HepG2 (cell line): ENCODE measurements around the gene THOC1. TPM values are rescaled to one million over a fixed set of nuclear protein-coding genes. Genes with fewer than 3 reads are reported as not detected.

ENCODE experiments used
- ESRRA ChIP-seq: sonication (generic); formaldehyde crosslinking; IDR thresholded peaks from 2 replicates; pipeline ENCODE4 v1.5.1; 2020; ENCODE audit warnings: mild to moderate bottlenecking, low read depth, missing genetic modification reagents
- HNF4A ChIP-seq: sonication (generic); formaldehyde crosslinking; IDR thresholded peaks from 2 replicates; pipeline ENCODE4 v1.4.0; 2020; ENCODE audit warnings: missing genetic modification reagents
- MTA1 ChIP-seq: sonication (generic); formaldehyde crosslinking; IDR thresholded peaks from 2 replicates; pipeline ENCODE4 v1.4.0; 2020; ENCODE audit warnings: missing genetic modification reagents, mild to moderate bottlenecking, borderline replicate concordance
- MXD4 ChIP-seq: IDR thresholded peaks from 2 replicates; pipeline ENCODE4 v1.6.1; 2016; ENCODE audit warnings: mild to moderate bottlenecking, missing biosample characterization, missing genetic modification reagents
- NFYC ChIP-seq: IDR thresholded peaks from 2 replicates; pipeline ENCODE4 v1.6.1; 2016; ENCODE audit warnings: missing genetic modification reagents, missing compliant biosample characterization
- NR3C1 ChIP-seq: sonication (generic); formaldehyde crosslinking; IDR thresholded peaks from 2 replicates; pipeline ENCODE4 v1.4.0; 2020; ENCODE audit warnings: missing genetic modification reagents
- RAD51 ChIP-seq: fragments of 450-650 bp; IDR thresholded peaks from 2 replicates; pipeline ENCODE4 v1.6.1; 2016; ENCODE audit warnings: borderline replicate concordance
- RFX3 ChIP-seq: IDR thresholded peaks from 2 replicates; pipeline ENCODE4 v1.6.1; 2016; ENCODE audit warnings: missing biosample characterization, missing genetic modification reagents
- RNF2 ChIP-seq: fragments of 450-650 bp; conservative IDR thresholded peaks from 2 replicates; pipeline ENCODE4 v1.6.1; 2016; ENCODE audit warnings: low read depth
- TCF7 ChIP-seq: sonication (generic); IDR thresholded peaks from 2 replicates; pipeline ENCODE4 v1.6.1; 2016; ENCODE audit warnings: antibody characterized with exemption, low read depth
- THYN1 ChIP-seq: sonication (generic); formaldehyde crosslinking; IDR thresholded peaks from 2 replicates; pipeline ENCODE4 v1.8.1; 2023; ENCODE audit warnings: low read depth, mild to moderate bottlenecking, moderate library complexity, missing genetic modification reagents, borderline replicate concordance
- ZNF10 ChIP-seq: sonication (generic); formaldehyde crosslinking; IDR thresholded peaks from 2 replicates; pipeline ENCODE4 v1.4.0; 2020; ENCODE audit warnings: mild to moderate bottlenecking, low read depth, missing genetic modification reagents, borderline replicate concordance
- ZNF329 ChIP-seq: sonication (generic); formaldehyde crosslinking; IDR thresholded peaks from 2 replicates; pipeline ENCODE4 v1.9.0; 2021; ENCODE audit warnings: low read depth, mild to moderate bottlenecking, missing genetic modification reagents
- ZNF335 ChIP-seq: sonication (generic); formaldehyde crosslinking; IDR thresholded peaks from 2 replicates; pipeline ENCODE4 v1.4.0; 2020; ENCODE audit warnings: missing genetic modification reagents
- ZNF557 ChIP-seq: sonication (generic); formaldehyde crosslinking; IDR thresholded peaks from 2 replicates; pipeline ENCODE4 v1.4.0; 2020; ENCODE audit warnings: missing genetic modification reagents
- ZNF558 ChIP-seq: sonication (generic); formaldehyde crosslinking; IDR thresholded peaks from 2 replicates; pipeline ENCODE4 v1.9.0; 2022; ENCODE audit warnings: mild to moderate bottlenecking, missing genetic modification reagents, borderline replicate concordance
- ZNF614 ChIP-seq: IDR thresholded peaks from 2 replicates; pipeline ENCODE4 v1.6.1; 2018; ENCODE audit warnings: missing biosample characterization, missing genetic modification reagents, inconsistent platforms, borderline replicate concordance
- ZNF776 ChIP-seq: sonication (generic); formaldehyde crosslinking; IDR thresholded peaks from 2 replicates; pipeline ENCODE4 v1.4.0; 2020; ENCODE audit warnings: mild to moderate bottlenecking, missing genetic modification reagents
- polyA plus RNA-seq, 8 experiments: library from polyadenylated mRNA; depleted of rRNA in 3 of 8; stranded (reverse) in 7 of 8; unstranded in 1 of 8; fragments of >200 nt; fragmentation: Illumina TruSeq in 4 of 8; extraction: Trizol in 4 of 8; gene quantifications; 2 replicates each; pipeline versions ENCODE4 v1.2.1 to v1.2.3, GENCODE V29; 2011 to 2016; ENCODE audit warnings: low read depth in 4 of 8, missing spikeins in 1 of 8, mixed read lengths in 1 of 8; ENCODE audit not compliant: insufficient read depth in 1 of 8
- total RNA-seq, 5 experiments: library from RNA; depleted of rRNA; stranded (reverse); fragments of >200 nt; fragmentation: Illumina TruSeq; extraction: Trizol; gene quantifications; 2 replicates each; pipeline ENCODE4 v1.2.3, GENCODE V29; 2016; ENCODE audit warnings: low read depth in 1 of 5
- TF ChIP-seq, protein P1 (sequence below): IDR thresholded peaks from 2 replicates; pipeline ENCODE4 v1.6.1; 2016; ENCODE audit warnings: missing genetic modification reagents, missing compliant biosample characterization
- TF ChIP-seq, protein P2 (sequence below): sonication (generic); formaldehyde crosslinking; IDR thresholded peaks from 2 replicates; pipeline ENCODE4 v1.4.0; 2020; ENCODE audit warnings: mild to moderate bottlenecking, missing genetic modification reagents
- TF ChIP-seq, protein P3 (sequence below): sonication (generic); formaldehyde crosslinking; IDR thresholded peaks from 2 replicates; pipeline ENCODE4 v1.5.1; 2020; ENCODE audit warnings: missing genetic modification reagents, mild to moderate bottlenecking, borderline replicate concordance
- TF ChIP-seq, protein P4 (sequence below): sonication (generic); formaldehyde crosslinking; IDR thresholded peaks from 2 replicates; pipeline ENCODE4 v1.8.0; 2022; ENCODE audit warnings: missing genetic modification reagents, low read depth, mild to moderate bottlenecking, borderline replicate concordance
- TF ChIP-seq, protein P5 (sequence below): sonication (generic); formaldehyde crosslinking; IDR thresholded peaks from 2 replicates; pipeline ENCODE4 v1.5.0; 2020; ENCODE audit warnings: missing genetic modification reagents

Gene THOC1
- total and polyA plus RNA-seq, 2 of the 13 experiments (the other 11 are each of a cell fraction or from before 2014, with no cell fraction given) = 40.6 to 56.7 TPM

DNA sequence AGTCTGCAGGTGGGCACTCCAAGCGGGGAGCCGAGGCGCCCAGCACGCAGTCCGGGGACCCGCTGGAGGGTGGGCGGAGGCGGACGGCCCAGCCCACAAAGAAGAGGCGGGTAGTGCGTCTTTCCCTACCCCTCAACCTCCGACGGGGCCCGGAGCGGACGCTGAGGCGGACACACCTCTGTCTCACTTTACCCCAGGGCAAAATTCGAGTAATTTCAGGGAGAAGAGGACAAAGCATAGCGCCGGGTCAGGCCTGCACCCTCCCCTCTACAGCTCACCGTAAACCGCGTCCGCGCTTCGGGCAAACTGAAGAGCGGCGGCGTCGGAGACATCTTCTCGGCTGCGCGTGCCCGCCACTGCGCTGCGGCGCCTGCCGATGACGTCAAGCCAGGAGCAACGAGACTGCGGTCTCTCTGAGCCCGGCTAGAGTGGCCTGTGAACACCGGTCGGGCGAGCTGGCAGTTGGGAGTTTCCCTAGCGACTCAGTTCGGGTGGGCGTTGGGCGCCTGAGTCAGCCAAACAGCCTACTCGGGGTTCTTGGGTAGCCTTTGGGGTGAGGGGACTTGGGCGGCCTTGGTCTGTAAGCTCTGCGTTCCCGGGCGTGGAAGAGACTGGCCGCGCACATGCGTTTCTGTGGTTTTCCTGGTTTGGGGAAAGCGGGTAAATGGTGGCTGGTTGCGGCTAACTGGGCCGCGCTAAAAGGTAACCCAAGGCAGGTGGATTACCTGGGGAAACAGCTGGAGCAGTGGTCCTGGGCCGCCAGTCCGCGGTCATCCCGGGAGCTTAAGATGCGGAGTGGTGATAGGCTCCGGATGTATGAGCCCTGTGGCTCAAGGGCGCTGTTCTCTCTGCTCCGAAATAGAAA, at the start of gene THOC1 (continued):
- TF ChIP-seq, protein P1, sequence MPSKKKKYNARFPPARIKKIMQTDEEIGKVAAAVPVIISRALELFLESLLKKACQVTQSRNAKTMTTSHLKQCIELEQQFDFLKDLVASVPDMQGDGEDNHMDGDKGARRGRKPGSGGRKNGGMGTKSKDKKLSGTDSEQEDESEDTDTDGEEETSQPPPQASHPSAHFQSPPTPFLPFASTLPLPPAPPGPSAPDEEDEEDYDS (CRISPR knock-in tag) = peak; percentile 73
- TF ChIP-seq, protein P2, sequence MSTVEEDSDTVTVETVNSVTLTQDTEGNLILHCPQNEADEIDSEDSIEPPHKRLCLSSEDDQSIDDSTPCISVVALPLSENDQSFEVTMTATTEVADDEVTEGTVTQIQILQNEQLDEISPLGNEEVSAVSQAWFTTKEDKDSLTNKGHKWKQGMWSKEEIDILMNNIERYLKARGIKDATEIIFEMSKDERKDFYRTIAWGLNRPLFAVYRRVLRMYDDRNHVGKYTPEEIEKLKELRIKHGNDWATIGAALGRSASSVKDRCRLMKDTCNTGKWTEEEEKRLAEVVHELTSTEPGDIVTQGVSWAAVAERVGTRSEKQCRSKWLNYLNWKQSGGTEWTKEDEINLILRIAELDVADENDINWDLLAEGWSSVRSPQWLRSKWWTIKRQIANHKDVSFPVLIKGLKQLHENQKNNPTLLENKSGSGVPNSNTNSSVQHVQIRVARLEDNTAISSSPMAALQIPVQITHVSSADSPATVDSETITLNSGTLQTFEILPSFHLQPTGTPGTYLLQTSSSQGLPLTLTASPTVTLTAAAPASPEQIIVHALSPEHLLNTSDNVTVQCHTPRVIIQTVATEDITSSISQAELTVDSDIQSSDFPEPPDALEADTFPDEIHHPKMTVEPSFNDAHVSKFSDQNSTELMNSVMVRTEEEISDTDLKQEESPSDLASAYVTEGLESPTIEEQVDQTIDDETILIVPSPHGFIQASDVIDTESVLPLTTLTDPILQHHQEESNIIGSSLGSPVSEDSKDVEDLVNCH (CRISPR knock-in tag) = no peak
- TF ChIP-seq ESRRA (CRISPR knock-in tag) (no peak), ZNF614 (CRISPR knock-in tag) (0 out of 2 replicates have a peak, but pooled peaks have one; percentile 56), NR3C1 (CRISPR knock-in tag) (no peak), MTA1 (CRISPR knock-in tag) (peak; percentile 66; the same call in 1 of the 2 replicates), ZNF335 (CRISPR knock-in tag) (peak; percentile 72; the same call in 1 of the 2 replicates), ZNF10 (CRISPR knock-in tag) (no peak), ZNF558 (CRISPR knock-in tag) (no peak), NFYC (no peak; the same call in 1 of the 2 replicates), RNF2 (peak; percentile 82; the same call in 1 of the 2 replicates), ZNF776 (CRISPR knock-in tag) (0 out of 2 replicates have a peak, but pooled peaks have one; percentile 78), RAD51 (no peak), ZNF329 (CRISPR knock-in tag) (no peak), MXD4 (CRISPR knock-in tag) (peak; percentile 32; the same call in 1 of the 2 replicates), RFX3 (CRISPR knock-in tag) (no peak), HNF4A (no peak), THYN1 (no peak), ZNF557 (CRISPR knock-in tag) (peak; percentile 29; the same call in 1 of the 2 replicates), TCF7 (no peak)
- TF ChIP-seq, protein P3, sequence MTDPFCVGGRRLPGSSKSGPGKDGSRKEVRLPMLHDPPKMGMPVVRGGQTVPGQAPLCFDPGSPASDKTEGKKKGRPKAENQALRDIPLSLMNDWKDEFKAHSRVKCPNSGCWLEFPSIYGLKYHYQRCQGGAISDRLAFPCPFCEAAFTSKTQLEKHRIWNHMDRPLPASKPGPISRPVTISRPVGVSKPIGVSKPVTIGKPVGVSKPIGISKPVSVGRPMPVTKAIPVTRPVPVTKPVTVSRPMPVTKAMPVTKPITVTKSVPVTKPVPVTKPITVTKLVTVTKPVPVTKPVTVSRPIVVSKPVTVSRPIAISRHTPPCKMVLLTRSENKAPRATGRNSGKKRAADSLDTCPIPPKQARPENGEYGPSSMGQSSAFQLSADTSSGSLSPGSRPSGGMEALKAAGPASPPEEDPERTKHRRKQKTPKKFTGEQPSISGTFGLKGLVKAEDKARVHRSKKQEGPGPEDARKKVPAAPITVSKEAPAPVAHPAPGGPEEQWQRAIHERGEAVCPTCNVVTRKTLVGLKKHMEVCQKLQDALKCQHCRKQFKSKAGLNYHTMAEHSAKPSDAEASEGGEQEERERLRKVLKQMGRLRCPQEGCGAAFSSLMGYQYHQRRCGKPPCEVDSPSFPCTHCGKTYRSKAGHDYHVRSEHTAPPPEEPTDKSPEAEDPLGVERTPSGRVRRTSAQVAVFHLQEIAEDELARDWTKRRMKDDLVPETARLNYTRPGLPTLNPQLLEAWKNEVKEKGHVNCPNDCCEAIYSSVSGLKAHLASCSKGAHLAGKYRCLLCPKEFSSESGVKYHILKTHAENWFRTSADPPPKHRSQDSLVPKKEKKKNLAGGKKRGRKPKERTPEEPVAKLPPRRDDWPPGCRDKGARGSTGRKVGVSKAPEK (CRISPR knock-in tag) = no peak
- TF ChIP-seq, protein P4, sequence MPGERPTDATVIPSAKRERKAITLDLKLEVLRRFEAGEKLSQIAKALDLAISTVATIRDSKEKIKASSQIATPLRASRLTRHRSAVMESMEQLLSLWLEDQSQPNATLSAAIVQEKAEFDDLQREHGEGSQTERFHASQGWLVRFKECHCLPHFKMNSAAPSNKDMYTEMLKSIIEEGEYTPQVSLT = no peak
- TF ChIP-seq, protein P5, sequence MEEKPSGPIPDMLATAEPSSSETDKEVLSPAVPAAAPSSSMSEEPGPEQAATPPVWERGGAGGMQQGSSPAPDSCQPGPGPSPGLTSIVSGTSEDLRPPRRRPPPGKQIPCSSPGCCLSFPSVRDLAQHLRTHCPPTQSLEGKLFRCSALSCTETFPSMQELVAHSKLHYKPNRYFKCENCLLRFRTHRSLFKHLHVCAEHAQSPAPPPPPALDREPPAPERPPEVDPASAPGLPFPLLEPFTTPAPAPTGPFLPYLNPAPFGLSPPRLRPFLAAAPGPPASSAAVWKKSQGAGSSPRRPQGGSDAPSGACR (CRISPR knock-in tag) = 0 out of 2 replicates have a peak, but pooled peaks have one; percentile 47
